ENCODE results near the gene HYI.

DNA sequence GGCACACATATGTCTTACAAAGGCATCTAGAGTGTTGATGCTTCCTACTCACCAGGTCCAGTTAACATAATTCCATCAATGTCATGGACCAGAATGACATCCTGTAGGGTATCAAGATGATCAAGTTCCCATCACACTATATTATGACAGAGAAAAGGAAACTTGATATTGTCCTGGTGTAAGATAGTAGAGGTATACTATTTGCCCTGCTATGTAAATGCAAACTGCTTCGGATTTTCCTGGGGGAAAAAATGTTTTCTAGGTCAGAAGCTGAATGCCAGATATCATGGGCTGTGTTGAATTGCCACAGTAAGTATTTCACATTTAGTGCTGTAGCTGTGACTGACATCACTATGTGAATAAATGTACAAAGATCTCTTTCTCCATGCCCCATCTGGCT, 16.2 kb upstream of the HYI start:
- TF ChIP-seq POLR2AphosphoS5 (IDR thresholded peaks at IDR 0.05): no peak
- TF ChIP-seq, protein P1, sequence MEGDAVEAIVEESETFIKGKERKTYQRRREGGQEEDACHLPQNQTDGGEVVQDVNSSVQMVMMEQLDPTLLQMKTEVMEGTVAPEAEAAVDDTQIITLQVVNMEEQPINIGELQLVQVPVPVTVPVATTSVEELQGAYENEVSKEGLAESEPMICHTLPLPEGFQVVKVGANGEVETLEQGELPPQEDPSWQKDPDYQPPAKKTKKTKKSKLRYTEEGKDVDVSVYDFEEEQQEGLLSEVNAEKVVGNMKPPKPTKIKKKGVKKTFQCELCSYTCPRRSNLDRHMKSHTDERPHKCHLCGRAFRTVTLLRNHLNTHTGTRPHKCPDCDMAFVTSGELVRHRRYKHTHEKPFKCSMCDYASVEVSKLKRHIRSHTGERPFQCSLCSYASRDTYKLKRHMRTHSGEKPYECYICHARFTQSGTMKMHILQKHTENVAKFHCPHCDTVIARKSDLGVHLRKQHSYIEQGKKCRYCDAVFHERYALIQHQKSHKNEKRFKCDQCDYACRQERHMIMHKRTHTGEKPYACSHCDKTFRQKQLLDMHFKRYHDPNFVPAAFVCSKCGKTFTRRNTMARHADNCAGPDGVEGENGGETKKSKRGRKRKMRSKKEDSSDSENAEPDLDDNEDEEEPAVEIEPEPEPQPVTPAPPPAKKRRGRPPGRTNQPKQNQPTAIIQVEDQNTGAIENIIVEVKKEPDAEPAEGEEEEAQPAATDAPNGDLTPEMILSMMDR (IDR thresholded peaks at IDR 0.05; ENCODE audit: poor library complexity, severe bottlenecking): no peak
- no peak for TF ChIP-seq EZH2 (IDR thresholded peaks at IDR 0.05; ENCODE audit: borderline replicate concordance, insufficient read depth, low read length, poor library complexity, severe bottlenecking)
- no peak for TF ChIP-seq EP300 (conservative IDR thresholded peaks at IDR 0.05; ENCODE audit: poor library complexity, severe bottlenecking)
- no peak for TF ChIP-seq TAF1 (IDR thresholded peaks at IDR 0.05; ENCODE audit: low read depth)
- TF ChIP-seq, protein P2, sequence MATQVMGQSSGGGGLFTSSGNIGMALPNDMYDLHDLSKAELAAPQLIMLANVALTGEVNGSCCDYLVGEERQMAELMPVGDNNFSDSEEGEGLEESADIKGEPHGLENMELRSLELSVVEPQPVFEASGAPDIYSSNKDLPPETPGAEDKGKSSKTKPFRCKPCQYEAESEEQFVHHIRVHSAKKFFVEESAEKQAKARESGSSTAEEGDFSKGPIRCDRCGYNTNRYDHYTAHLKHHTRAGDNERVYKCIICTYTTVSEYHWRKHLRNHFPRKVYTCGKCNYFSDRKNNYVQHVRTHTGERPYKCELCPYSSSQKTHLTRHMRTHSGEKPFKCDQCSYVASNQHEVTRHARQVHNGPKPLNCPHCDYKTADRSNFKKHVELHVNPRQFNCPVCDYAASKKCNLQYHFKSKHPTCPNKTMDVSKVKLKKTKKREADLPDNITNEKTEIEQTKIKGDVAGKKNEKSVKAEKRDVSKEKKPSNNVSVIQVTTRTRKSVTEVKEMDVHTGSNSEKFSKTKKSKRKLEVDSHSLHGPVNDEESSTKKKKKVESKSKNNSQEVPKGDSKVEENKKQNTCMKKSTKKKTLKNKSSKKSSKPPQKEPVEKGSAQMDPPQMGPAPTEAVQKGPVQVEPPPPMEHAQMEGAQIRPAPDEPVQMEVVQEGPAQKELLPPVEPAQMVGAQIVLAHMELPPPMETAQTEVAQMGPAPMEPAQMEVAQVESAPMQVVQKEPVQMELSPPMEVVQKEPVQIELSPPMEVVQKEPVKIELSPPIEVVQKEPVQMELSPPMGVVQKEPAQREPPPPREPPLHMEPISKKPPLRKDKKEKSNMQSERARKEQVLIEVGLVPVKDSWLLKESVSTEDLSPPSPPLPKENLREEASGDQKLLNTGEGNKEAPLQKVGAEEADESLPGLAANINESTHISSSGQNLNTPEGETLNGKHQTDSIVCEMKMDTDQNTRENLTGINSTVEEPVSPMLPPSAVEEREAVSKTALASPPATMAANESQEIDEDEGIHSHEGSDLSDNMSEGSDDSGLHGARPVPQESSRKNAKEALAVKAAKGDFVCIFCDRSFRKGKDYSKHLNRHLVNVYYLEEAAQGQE (IDR thresholded peaks at IDR 0.05; ENCODE audit: borderline replicate concordance): no peak
- no peak for TF ChIP-seq RAD21 (conservative IDR thresholded peaks at IDR 0.05)
- no peak for TF ChIP-seq SMC3 (conservative IDR thresholded peaks at IDR 0.05; ENCODE audit: poor library complexity)
- no peak for TF ChIP-seq MXI1 (conservative IDR thresholded peaks at IDR 0.05; ENCODE audit: poor library complexity, severe bottlenecking)
